Fibroblast of the conjunctiva (primary cell): ENCODE results near the gene MMAA.
"Not testable (repeated sequence)": the region's sequence is repeated elsewhere in the genome, so short reads cannot be mapped to it uniquely, and the experiment has no call there.

Source experiments
- DNase-seq: peaks from one replicate; pipeline ENCODE4 v3.0.0-alpha.2; 2010; ENCODE audit warnings: low read depth

The MMAA gene

GRCh38 chr4:145635117-145635516 lies 15.9 kb downstream of the MMAA start:
- no peak for DNase-seq

- no peak for DNase-seq
Measured at GRCh38 chr4:145635630-145636029, 16.4 kb downstream of the MMAA start.

- DNase-seq = no peak
Measured at GRCh38 chr4:145639186-145639698, 20.1 kb downstream of the MMAA start.

GRCh38 chr4:145640236-145640635 lies 21.1 kb downstream of the MMAA start:
- DNase-seq = peak; percentile 18

GRCh38 chr4:145643295-145643694 lies 24.1 kb downstream of the MMAA start:
- no peak for DNase-seq

- no peak for DNase-seq
Measured at GRCh38 chr4:145644699-145645098, 25.5 kb downstream of the MMAA start.

GRCh38 chr4:145656156-145656555 lies 37.0 kb downstream of the MMAA start:
- DNase-seq = no peak

- DNase-seq = no peak
Measured at GRCh38 chr4:145660064-145660463, 40.9 kb downstream of the MMAA start.

- DNase-seq = no peak
Measured at GRCh38 chr4:145663194-145663593, 44.0 kb downstream of the MMAA start.

- DNase-seq = no peak
Measured at GRCh38 chr4:145665773-145666172, 46.6 kb downstream of the MMAA start.

- no peak for DNase-seq
Measured at GRCh38 chr4:145670422-145670821, 51.2 kb downstream of the MMAA start.

- DNase-seq = peak; percentile 84
Measured at GRCh38 chr4:145679520-145679919, 60.3 kb downstream of the MMAA start.

GRCh38 chr4:145679991-145680455 lies 60.8 kb downstream of the MMAA start, which contains the start of gene C4orf51:
Gene C4orf51, plus strand, starts transcription at chr4:145680146. Its CDS starts 58 bp downstream, at chr4:145680204.
- DNase-seq = peak; percentile 57

GRCh38 chr4:145680902-145681301 lies 61.7 kb downstream of the MMAA start:
- no peak for DNase-seq

- no peak for DNase-seq
Measured at GRCh38 chr4:145681518-145681917, 62.3 kb downstream of the MMAA start.

- DNase-seq = no peak
Measured at GRCh38 chr4:145681956-145682355, 62.8 kb downstream of the MMAA start.

- no peak for DNase-seq
Measured at GRCh38 chr4:145686991-145687390, 67.8 kb downstream of the MMAA start.

- no peak for DNase-seq
Measured at GRCh38 chr4:145690610-145691009, 71.4 kb downstream of the MMAA start.

- not testable (repeated sequence) for DNase-seq
Measured at GRCh38 chr4:145691416-145691815, 72.2 kb downstream of the MMAA start.

- DNase-seq = no peak
Measured at GRCh38 chr4:145694929-145695328, 75.7 kb downstream of the MMAA start.

- DNase-seq = no peak
Measured at GRCh38 chr4:145697332-145697731, 78.1 kb downstream of the MMAA start.

GRCh38 chr4:145698507-145698906 lies 79.3 kb downstream of the MMAA start:
- no peak for DNase-seq

GRCh38 chr4:145703850-145704497 lies 84.8 kb downstream of the MMAA start:
- no peak for DNase-seq

GRCh38 chr4:145709336-145709735 lies 90.2 kb downstream of the MMAA start:
- no peak for DNase-seq
